Measurements from ENCODE around the gene FOXJ3.

FOXJ3 gene

GRCh38 chr1:42312576-42313212, 22.3 kb downstream of the FOXJ3 start:
- no peak overlapping the region for H3K27ac Mint-ChIP-seq
- H3K4me3 Mint-ChIP-seq: no peak overlapping the region
- no peak for TF ChIP-seq CTCF (IDR thresholded peaks at IDR 0.05; ENCODE audit: unreplicated experiment in 3 of 3)
- no peaks in the 10 kb centered on the region for H3K27me3 Mint-ChIP-seq (ENCODE audit: low read depth)
- peaks cover 31% of the 10 kb centered on the region for H3K4me1 Mint-ChIP-seq
- H3K9me3 Mint-ChIP-seq: no peaks in the 10 kb centered on the region
- peaks cover 26% of the 10 kb centered on the region for H3K36me3 Mint-ChIP-seq (ENCODE audit: low read depth)

DNA sequence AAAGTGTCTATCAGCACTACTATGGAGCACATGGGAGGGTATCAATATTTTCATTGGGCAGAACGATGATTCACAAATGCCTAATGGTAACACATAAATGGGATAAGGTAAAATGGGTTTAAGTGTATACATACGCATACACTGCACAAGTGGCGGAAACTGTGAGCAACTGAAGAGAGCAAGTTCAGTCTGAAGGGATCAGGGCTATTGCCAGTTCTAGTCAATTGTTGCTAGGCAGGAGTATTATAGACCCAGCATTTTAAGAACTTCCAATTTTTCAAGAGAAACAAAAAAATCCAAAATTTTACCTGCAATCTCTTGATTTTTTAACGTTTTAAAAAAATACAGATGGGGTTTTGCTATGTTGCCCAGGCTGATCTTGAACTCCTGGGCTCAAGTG, 23.1 kb downstream of the FOXJ3 start:
- H3K9me3 Mint-ChIP-seq: peaks cover under 1% of the 10 kb centered on the region
- H3K4me1 Mint-ChIP-seq: peaks cover 23% of the 10 kb centered on the region
- no peak overlapping the region for H3K27ac Mint-ChIP-seq
- no peaks in the 10 kb centered on the region for H3K27me3 Mint-ChIP-seq (ENCODE audit: low read depth)
- TF ChIP-seq CTCF (IDR thresholded peaks at IDR 0.05; ENCODE audit: unreplicated experiment in 3 of 3): no peak
- peaks cover 32% of the 10 kb centered on the region for H3K36me3 Mint-ChIP-seq (ENCODE audit: low read depth)
- no peak overlapping the region for H3K4me3 Mint-ChIP-seq

DNA sequence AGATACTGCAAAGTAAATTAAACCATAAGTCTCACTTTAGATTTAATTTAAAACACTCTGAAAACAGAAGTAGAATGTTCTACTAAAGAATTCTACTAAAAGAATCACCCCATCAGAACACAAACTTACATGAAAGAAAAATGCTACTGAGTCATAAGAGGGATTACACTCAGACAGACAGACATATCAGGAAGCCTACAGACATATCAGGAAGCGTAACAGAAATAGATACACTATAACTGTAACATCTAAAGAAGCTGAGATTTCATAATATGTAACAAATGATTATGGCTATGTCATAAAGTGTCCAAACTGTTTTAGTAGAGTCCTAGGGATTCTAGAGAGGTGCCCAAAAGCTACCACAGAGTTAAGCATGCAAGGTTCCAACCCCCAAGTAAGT, 23.9 kb downstream of the FOXJ3 start:
- peaks cover 5% of the 10 kb centered on the region for H3K9me3 Mint-ChIP-seq
- H3K4me1 Mint-ChIP-seq: peaks cover 19% of the 10 kb centered on the region
- peak overlapping the region in 1 of 3 experiments; percentile 9 for H3K27ac Mint-ChIP-seq
- no peak for TF ChIP-seq CTCF (IDR thresholded peaks at IDR 0.05; ENCODE audit: unreplicated experiment in 3 of 3)
- peaks cover 38% of the 10 kb centered on the region for H3K36me3 Mint-ChIP-seq (ENCODE audit: low read depth)
- H3K27me3 Mint-ChIP-seq (ENCODE audit: low read depth): no peaks in the 10 kb centered on the region
- H3K4me3 Mint-ChIP-seq: no peak overlapping the region

- Mint-ChIP-seq H3K27ac (no peak overlapping the region), H3K4me1 (no peaks in the 10 kb centered on the region), H3K36me3 (ENCODE audit: low read depth) (peaks cover 77% of the 10 kb centered on the region), H3K4me3 (no peak overlapping the region), H3K9me3 (peaks cover 37% of the 10 kb centered on the region), H3K27me3 (ENCODE audit: low read depth) (no peaks in the 10 kb centered on the region)
- no peak for TF ChIP-seq CTCF (IDR thresholded peaks at IDR 0.05; ENCODE audit: unreplicated experiment in 3 of 3)
Observed at GRCh38 chr1:42306977-42307376, 28.1 kb downstream of the FOXJ3 start.

- Mint-ChIP-seq H3K27ac (no peak overlapping the region), H3K4me3 (no peak overlapping the region), H3K36me3 (ENCODE audit: low read depth) (peaks cover 85% of the 10 kb centered on the region), H3K27me3 (ENCODE audit: low read depth) (no peaks in the 10 kb centered on the region), H3K9me3 (peaks cover 49% of the 10 kb centered on the region), H3K4me1 (no peaks in the 10 kb centered on the region)
- no peak for TF ChIP-seq CTCF (IDR thresholded peaks at IDR 0.05; ENCODE audit: unreplicated experiment in 3 of 3)
Observed at GRCh38 chr1:42305639-42306038, 29.4 kb downstream of the FOXJ3 start.

GRCh38 chr1:42302034-42302433, 33.0 kb downstream of the FOXJ3 start:
- Mint-ChIP-seq H3K4me1 (no peaks in the 10 kb centered on the region), H3K27ac (no peak overlapping the region), H3K9me3 (peaks cover 76% of the 10 kb centered on the region), H3K27me3 (ENCODE audit: low read depth) (no peaks in the 10 kb centered on the region), H3K36me3 (ENCODE audit: low read depth) (peaks cover 93% of the 10 kb centered on the region), H3K4me3 (no peak overlapping the region)
- TF ChIP-seq CTCF (IDR thresholded peaks at IDR 0.05; ENCODE audit: unreplicated experiment in 3 of 3): no peak

All from nephron (organoid).